ENCODE measurements around the gene CCNL2.
A peak's percentile ranks its signal among the peaks of the same experiment; 100 is the strongest.
"Not testable (repeated sequence)": the region's sequence is repeated elsewhere in the genome, so short reads cannot be mapped to it uniquely, and the experiment has no call there.

CCNL2 gene

DNA sequence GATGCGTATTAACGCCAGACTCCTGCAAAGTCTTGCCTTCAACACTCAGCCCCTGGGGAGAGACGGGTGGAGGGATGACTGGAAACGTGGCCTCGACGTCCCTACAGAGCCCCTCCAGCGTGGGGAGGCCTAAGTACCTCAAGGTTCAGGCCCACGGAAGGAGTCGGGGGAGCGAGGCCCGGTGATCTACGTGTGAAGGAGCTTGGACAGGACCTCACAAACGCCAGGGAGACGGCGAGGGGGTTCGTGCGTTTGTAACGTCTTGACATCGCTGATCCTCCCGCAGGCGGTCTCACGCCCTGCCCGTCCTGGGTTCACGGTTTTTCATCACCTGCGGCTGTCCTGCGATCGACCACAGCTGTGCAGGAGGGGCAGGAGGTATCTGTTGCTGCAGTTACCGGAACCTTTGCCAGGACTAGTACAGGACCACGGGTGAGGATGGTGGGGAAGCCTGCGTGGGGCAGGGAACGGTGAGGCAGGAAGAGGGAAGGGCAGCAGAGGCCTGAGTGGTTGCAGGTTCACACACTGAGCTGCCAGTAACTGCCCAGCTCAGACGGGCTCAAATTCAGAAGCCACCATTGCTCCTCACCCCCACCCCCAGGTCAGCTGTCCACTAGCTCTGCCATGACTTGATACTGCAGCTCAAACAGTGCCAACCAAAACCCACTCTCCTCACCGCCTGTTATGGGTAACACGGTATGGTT is 889 bp upstream of the CCNL2 start:
- DNase-seq (ENCODE audit: low read depth): no peak

GRCh38 chr1:1398677-1399186 is 403 bp downstream of the CCNL2 start:
- DNase-seq (ENCODE audit: low read depth): no peak

GRCh38 chr1:1397839-1398523 is 1.2 kb downstream of the CCNL2 start:
- DNase-seq (ENCODE audit: low read depth): peak; percentile 32

- no peak for DNase-seq (ENCODE audit: low read depth)
Measured at GRCh38 chr1:1395166-1395565, 4.0 kb downstream of the CCNL2 start.

DNA sequence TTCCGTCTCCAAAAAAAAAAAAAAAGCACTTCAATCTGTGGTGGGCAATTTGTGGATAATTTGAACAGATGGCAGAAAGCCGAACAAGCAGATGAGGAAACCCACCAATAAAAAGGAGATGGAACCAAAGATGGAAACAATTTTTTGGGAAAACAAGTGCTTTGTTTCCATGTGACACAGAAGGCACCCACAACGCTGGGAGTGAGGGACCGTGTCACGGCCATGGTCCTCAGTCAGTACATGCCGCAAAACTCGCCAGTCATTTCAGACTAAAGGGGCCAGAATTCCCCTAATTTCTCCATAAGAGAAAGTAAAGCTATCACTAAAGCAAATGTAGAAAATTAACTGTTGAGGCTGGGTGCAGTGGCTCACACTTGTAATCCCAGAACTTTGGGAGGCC is 5.0 kb downstream of the CCNL2 start:
- DNase-seq (ENCODE audit: low read depth): no peak

- DNase-seq (ENCODE audit: low read depth): no peak
Measured at GRCh38 chr1:1393428-1393827, 5.7 kb downstream of the CCNL2 start.

DNA sequence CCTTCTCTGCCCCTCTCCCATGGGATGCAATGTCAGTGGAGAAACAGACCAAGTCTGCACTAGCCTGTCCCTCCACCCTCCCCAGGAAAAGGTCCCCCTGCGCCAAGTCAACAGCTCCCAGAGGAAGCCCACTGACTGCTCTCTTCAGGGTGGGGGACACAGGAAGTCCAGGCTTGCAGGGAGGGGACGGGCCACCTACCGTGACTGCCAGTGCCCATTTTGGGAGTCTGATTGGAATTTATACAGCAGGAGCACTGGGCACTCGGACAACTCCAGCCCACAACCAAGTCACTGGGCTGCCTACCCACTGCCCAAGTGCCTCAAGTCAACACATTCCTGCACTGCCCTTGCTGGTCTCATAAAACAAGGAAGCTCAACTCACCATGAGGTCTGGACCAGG is 6.1 kb downstream of the CCNL2 start:
- no peak for DNase-seq (ENCODE audit: low read depth)

DNA sequence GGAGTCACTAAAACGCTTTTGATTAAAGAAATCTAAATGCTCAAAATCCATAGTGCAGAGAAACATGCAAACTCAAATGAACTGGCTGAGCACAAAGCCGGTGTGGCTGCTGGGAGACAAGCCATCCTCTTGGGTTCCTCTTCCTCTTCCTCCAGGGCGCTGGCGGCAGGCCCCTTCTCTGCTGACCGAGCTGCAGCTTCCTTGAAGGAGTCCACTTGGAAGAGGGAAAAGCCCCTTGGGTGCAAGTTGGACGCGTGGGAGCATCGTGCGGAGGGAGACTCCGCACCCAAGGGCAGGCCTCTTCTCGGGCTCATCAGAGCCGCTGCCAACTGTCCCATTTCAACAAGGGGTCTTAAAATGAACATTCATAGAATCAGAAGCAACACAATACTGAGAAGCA is 7.9 kb downstream of the CCNL2 start:
- no peak for DNase-seq (ENCODE audit: low read depth)

DNA sequence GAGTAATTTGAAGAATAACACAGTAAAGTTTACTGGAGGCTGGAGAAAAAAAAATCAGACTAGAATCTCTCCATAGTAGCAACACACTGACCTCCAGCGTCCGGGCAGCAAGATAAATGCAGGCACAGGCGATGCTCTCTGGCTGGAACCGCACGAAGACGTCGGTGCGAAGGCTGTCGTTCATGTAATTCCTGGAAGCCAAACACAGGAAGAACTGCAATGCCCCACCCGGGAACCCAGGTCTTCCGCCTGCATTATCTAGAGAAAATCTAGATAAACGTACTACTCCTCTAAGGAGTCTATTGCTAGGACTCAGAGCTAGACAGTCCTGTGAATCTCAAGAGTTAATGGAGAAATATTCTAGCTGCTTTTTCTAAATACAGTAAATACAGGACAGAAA is 8.5 kb downstream of the CCNL2 start:
- DNase-seq (ENCODE audit: low read depth): no peak

DNA sequence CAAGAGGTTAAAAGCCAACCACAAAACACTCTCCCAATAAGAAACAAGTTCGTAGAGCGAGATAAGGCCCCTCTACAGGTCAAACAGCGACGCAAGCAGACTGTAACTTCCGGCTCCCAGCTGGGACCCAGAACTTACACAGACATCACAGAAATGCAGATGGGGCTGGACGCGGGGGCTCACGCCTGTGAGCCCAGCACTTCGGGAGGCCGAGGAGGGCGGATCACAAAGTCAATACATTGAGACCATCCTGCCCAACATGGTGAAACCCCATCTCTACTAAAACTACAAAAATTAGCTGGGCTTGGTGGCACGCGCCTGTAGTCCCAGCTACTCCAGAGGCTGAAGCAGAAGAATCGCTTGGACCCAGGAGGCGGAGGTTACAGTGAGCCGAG is 11.1 kb downstream of the CCNL2 start:
- no peak for DNase-seq (ENCODE audit: low read depth)

DNA sequence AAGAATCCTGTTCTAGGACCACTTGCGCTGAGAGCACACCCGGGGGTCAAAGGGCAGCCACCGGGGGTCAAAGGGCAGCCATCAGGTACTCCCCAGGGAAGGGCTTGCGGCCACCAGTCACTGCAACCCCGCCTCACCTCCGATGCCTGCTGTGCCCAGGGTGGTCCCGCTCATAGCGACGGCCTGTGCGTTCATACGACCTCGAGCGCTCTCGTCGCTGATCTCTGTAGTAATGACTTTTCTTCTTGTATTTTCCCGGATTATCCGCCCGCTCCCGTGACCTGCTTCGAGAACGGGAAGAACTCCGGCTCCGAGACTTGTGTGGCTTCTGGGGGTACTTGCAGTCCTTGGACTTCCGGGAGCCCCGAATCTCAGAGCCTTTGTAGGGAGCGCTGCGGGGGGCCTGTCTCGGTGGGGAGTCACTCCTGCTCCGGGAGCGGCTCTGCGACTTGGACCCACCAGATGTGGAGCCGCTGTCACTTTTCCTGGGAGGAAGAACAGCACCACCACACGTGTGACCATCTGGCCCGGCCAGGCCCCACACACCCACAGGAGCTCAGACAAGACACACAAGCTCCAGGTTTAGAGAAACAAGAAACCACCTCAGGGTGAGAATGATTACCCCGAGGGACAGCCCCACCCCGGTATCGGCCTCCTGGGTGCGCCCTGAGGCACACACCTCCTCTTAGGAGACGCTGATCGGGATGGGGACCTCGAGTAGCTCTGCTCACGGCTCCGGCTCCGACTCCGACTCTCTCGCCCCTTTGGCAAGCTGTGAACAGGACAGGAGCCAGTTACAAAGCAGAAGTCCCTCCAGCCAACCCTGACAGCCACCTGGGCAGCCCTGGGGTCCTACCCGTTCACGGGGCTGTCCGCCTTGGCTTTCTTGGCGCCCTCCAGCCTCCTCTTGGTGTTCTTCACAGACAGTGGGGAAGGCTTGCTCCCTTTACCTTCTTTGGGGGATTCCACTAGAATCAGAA is 11.7 kb downstream of the CCNL2 start:
- DNase-seq (ENCODE audit: low read depth): no peak

GRCh38 chr1:1385931-1386330 is 13.2 kb downstream of the CCNL2 start:
- DNase-seq (ENCODE audit: low read depth): no peak

GRCh38 chr1:1385339-1385738 is 13.8 kb downstream of the CCNL2 start:
- not testable (repeated sequence) for DNase-seq (ENCODE audit: low read depth)

DNA sequence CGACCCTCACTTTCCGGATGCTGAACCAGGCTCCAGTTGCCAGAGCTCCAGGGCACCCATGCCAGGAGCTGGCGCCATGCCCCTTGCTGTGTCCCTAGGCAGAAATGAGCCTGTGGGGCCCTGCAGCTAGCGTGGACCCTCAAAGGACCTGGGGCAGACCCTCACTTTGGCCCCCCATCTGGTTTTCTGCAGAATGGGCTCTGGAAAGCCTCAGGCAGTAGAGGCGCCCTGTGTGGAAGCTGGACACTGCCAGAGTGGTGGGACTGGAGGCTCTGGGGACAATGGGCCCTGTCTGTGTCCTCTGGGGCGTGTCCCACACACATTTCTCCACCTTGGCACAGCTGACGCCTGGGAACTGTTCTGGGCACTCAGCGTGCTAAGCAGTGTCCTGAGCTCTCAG is 17.8 kb downstream of the CCNL2 start:
- DNase-seq (ENCODE audit: low read depth): no peak

- no peak for DNase-seq (ENCODE audit: low read depth)
Measured at GRCh38 chr1:1380860-1381259, 18.3 kb downstream of the CCNL2 start.

GRCh38 chr1:1377540-1378205 is 21.5 kb downstream of the CCNL2 start:
- no peak for DNase-seq (ENCODE audit: low read depth)

DNA sequence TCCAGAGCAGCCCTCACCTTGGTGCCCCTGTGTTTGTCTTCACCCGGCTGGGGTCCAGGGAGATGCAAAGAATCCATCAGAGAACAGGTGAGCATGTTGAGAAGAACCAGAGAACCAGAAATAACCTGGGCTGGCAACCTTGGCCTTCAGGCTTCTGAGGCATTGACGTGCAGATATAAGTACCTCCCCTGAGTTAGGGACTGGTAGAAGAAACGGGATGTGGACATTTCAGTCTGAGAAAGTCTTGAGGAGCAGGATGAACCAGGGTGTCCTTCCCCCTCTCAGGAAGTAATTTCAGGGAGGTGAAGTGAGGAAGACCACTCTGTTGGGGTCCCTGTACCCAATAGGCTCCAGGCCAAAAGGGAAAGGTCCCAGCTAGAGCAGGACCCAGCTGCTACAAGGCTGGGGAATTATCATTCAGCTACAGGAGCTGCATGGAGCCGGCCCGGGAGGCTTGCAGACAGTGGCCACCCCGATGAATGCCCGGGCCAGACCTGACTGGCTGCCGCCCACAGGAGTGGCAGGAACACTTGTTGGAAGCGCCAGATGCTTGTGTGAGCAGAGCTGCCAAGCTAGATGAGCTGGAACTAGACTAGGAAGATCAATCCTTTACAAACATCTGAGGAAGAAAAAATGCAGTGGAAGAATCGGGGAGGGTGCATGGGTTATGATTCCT is 22.4 kb downstream of the CCNL2 start:
- DNase-seq (ENCODE audit: low read depth): no peak

- DNase-seq (ENCODE audit: low read depth): peak; percentile 100
Measured at GRCh38 chr1:1374929-1375662, 24.0 kb downstream of the CCNL2 start, which contains the start of gene AURKAIP1. Gene AURKAIP1 (minus strand): TSS chr1:1375207. CDS start chr1:1374756, 451 bp downstream.

DNA sequence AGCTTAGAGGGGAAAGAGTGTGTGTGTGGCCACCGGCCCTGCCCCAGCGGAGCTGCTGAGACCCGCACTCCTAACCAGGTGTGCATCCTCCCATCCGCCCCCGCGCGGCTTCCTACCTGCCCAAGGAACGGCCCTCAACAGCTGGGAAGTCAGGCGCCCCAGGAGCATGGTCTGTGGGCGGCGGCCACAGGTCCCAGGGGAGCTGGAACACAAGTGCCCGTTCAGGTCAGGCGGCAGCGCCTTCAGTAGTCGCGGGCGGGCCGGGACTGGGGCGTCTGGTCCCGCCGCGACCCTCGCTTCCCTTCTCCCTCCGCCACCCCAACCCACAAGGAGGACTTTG is 24.6 kb downstream of the CCNL2 start:
- no peak for DNase-seq (ENCODE audit: low read depth)

DNA sequence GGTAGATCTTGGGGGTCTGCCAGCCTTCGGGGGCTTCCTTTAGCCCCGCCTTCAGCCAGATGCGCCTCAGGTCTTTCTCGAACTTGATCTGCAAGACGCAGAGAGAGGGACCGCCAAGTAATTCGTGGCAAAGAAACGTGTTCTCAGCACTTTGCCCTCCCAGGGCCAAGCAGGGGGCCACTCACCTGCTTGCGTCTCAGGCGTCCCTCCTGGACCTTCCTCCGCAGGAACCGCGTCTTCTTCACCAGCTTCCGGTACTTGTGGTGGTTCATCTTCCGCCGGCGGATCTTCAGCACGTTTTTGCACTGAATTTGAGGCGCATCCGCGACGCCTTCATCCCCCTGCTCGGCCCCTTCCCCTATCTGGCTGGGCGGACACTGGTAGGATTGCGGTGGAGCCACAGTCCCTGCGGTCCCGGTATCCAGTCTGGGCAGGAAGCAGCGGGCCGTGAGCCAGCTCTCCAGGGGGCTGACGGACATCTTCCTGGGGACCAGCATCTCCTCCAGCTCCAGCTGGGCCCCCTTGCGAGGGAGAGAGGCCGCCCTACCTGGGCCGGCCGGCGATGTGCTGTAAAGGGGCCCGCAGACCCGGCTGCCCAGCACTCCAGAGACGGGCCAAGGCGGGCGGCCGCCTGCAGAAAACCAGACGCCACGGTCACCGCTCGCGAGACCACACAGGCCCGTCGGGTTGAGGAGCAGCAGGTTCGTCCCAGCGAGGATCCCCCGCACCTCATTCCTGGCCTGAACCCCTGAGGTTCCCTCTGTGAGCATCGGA is 25.1 kb downstream of the CCNL2 start:
- DNase-seq (ENCODE audit: low read depth): no peak
